Measurements from ENCODE around the gene CAMK2D. TPM values are rescaled to one million over a fixed set of nuclear protein-coding genes. Genes with fewer than 3 reads are reported as not detected.

CAMK2D gene
- total RNA-seq, 1 experiment from 2014 or later, result 7.1 TPM

- Histone ChIP-seq H3K4me2 (no peak overlapping the region), H3K27me3 (ENCODE audit: insufficient read depth, low read depth) (no peaks in the 10 kb centered on the region), H3K4me3 (no peak overlapping the region), H3K4me1 (replicated peaks; ENCODE audit: insufficient read depth) (peaks cover 5% of the 10 kb centered on the region), H3K36me3 (ENCODE audit: low read depth) (no peaks in the 10 kb centered on the region), H3K9me3 (ENCODE audit: insufficient read depth, low read depth) (peaks cover 8% of the 10 kb centered on the region), H2AFZ (no peak overlapping the region), H3K79me2 (ENCODE audit: low read depth) (no peaks in the 10 kb centered on the region), H3K27ac (no peak overlapping the region), H3K9me2 (ENCODE audit: insufficient read depth) (no peaks in the 10 kb centered on the region), H4K20me1 (ENCODE audit: insufficient read depth) (no peaks in the 10 kb centered on the region), H3F3A (ENCODE audit: insufficient read depth, low read depth) (peaks cover 4% of the 10 kb centered on the region; the same call in 1 of the 2 replicates)
- TF ChIP-seq CTCF (conservative IDR thresholded peaks at IDR 0.05), result no peak
- TF ChIP-seq EZH2 (IDR thresholded peaks at IDR 0.05; ENCODE audit: low read depth), result no peak
- DNase-seq, result peak in 1 of 2 experiments; percentile 40
- CTCF ChIA-PET, result no interaction called here
- BruUV-seq (replicated peaks), result no TSS peak
- intact Hi-C loops (cut with micrococcal nuclease; ENCODE audit: unreplicated experiment), result no loop called here
- POLR2A ChIA-PET (ENCODE audit: unreplicated experiment), result no interaction called here
Measured at GRCh38 chr4:113474017-113474416, 287.5 kb downstream of the CAMK2D start.

GRCh38 chr4:113472864-113473263 is 288.7 kb downstream of the CAMK2D start:
- no TSS peak for BruUV-seq (replicated peaks)
- POLR2A ChIA-PET (ENCODE audit: unreplicated experiment), result no interaction called here

GRCh38 chr4:113471146-113471860 is 290.2 kb downstream of the CAMK2D start:
- Histone ChIP-seq H3K4me3 (no peak overlapping the region), H2AFZ (no peak overlapping the region), H3K27me3 (ENCODE audit: insufficient read depth, low read depth) (no peaks in the 10 kb centered on the region), H4K20me1 (ENCODE audit: insufficient read depth) (no peaks in the 10 kb centered on the region), H3K4me2 (no peak overlapping the region), H3K9me3 (ENCODE audit: insufficient read depth, low read depth) (no peaks in the 10 kb centered on the region), H3K79me2 (ENCODE audit: low read depth) (no peaks in the 10 kb centered on the region), H3K9me2 (ENCODE audit: insufficient read depth) (no peaks in the 10 kb centered on the region), H3F3A (ENCODE audit: insufficient read depth, low read depth) (peaks cover 21% of the 10 kb centered on the region), H3K4me1 (replicated peaks; ENCODE audit: insufficient read depth) (peaks cover 25% of the 10 kb centered on the region), H3K36me3 (ENCODE audit: low read depth) (no peaks in the 10 kb centered on the region), H3K27ac (no peak overlapping the region)
- DNase-seq, result no peak
- ChIA-PET POLR2A (ENCODE audit: unreplicated experiment) (no interaction called here), CTCF (no interaction called here)
- intact Hi-C loops (cut with micrococcal nuclease; ENCODE audit: unreplicated experiment), result no loop called here
- no TSS peak for BruUV-seq (replicated peaks)
- no peak for TF ChIP-seq EZH2 (IDR thresholded peaks at IDR 0.05; ENCODE audit: low read depth)
- TF ChIP-seq CTCF (conservative IDR thresholded peaks at IDR 0.05), result no peak

More at GRCh38 chr4:113472864-113473263, 288.7 kb downstream of the CAMK2D start:
- Histone ChIP-seq H3K27ac (no peak overlapping the region), H3K36me3 (ENCODE audit: low read depth) (no peaks in the 10 kb centered on the region), H2AFZ (no peak overlapping the region), H4K20me1 (ENCODE audit: insufficient read depth) (no peaks in the 10 kb centered on the region), H3K9me2 (ENCODE audit: insufficient read depth) (no peaks in the 10 kb centered on the region), H3K4me2 (no peak overlapping the region), H3K27me3 (ENCODE audit: insufficient read depth, low read depth) (no peaks in the 10 kb centered on the region), H3F3A (ENCODE audit: insufficient read depth, low read depth) (peaks cover 13% of the 10 kb centered on the region), H3K4me1 (replicated peaks; ENCODE audit: insufficient read depth) (peaks cover 15% of the 10 kb centered on the region), H3K79me2 (ENCODE audit: low read depth) (no peaks in the 10 kb centered on the region), H3K4me3 (no peak overlapping the region), H3K9me3 (ENCODE audit: insufficient read depth, low read depth) (peaks cover 8% of the 10 kb centered on the region)
- no peak for TF ChIP-seq CTCF (conservative IDR thresholded peaks at IDR 0.05)
- no peak for TF ChIP-seq EZH2 (IDR thresholded peaks at IDR 0.05; ENCODE audit: low read depth)
- DNase-seq, result no peak
- CTCF ChIA-PET, result no interaction called here
- intact Hi-C loops (cut with micrococcal nuclease; ENCODE audit: unreplicated experiment), result no loop called here

All from PC-9 (cell line).